GM23248 (cell line): ENCODE measurements around the gene EBF4.

Experiments
- EZH2 ChIP-seq: fragments of 200-600 bp; sonication (generic); IDR thresholded peaks from 2 replicates; pipeline ENCODE4 v1.6.1; 2018; ENCODE audit warnings: antibody characterized with exemption, mild to moderate bottlenecking; ENCODE audit not compliant: insufficient read depth, poor library complexity, severe bottlenecking
- EZH2phosphoT487 ChIP-seq: fragments of 200-600 bp; sonication (generic); IDR thresholded peaks from 2 replicates; pipeline ENCODE4 v1.6.1; 2018; ENCODE audit warnings: antibody characterized with exemption, moderate library complexity, mild to moderate bottlenecking, low read depth; ENCODE audit not compliant: insufficient read depth

DNA sequence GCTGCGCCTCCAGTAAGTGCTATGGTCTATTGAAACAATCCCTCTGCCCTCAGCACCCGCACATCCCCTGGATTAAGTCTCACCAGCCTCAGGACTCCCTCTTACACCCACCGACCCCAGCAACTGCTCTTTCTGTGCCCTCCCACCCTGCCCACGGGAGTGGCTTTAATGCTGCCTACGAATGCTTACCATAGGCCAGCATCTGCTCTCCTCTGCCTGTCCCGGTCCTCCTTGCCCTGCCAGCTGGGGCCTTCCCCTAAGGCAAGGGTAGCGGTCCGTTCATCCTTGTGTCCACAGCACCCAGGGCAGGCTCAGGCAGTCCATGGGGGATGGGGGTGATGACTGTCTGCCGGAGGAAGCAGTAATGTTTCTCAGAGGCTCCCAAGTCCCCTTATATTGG, 4.1 kb downstream of the EBF4 start:
- TF ChIP-seq EZH2 (no peak), EZH2phosphoT487 (no peak)
